Measurements from ENCODE around the gene AFDN. TPM values are rescaled to one million over a fixed set of nuclear protein-coding genes. Genes with fewer than 3 reads are reported as not detected.

Gene AFDN
- total and polyA plus RNA-seq, 2 of the 8 experiments (the other 6 are each of a cell fraction or from before 2014, with no cell fraction given) = 53.4 to 192 TPM

- no peak for TF ChIP-seq KDM1A (IDR thresholded peaks at IDR 0.05; ENCODE audit: borderline replicate concordance, low read length)
- TF ChIP-seq CHD1 (IDR thresholded peaks at IDR 0.05; ENCODE audit: low read depth, low read length) = no peak
- no peak for TF ChIP-seq SP4 (IDR thresholded peaks at IDR 0.05; ENCODE audit: low read length)
- TF ChIP-seq JUND (IDR thresholded peaks at IDR 0.05; ENCODE audit: low read length) = peak; percentile 97
- TF ChIP-seq SIRT6 (IDR thresholded peaks at IDR 0.05; ENCODE audit: low read length) = no peak
- no peak for TF ChIP-seq TBP (IDR thresholded peaks at IDR 0.05; ENCODE audit: low read depth, low read length)
- no peak for TF ChIP-seq MAFK (IDR thresholded peaks at IDR 0.05; ENCODE audit: low read depth, low read length)
- TF ChIP-seq CBX5 (IDR thresholded peaks at IDR 0.05; ENCODE audit: low read depth, low read length) = no peak
- no peak for TF ChIP-seq RAD21 (IDR thresholded peaks at IDR 0.05 in 1 of 2, conservative IDR thresholded peaks at IDR 0.05 in 1 of 2; ENCODE audit: low read depth in 2 of 2, low read length in 2 of 2)
- TF ChIP-seq PHF8 (conservative IDR thresholded peaks at IDR 0.05; ENCODE audit: low read depth, low read length) = no peak
- TF ChIP-seq TCF12 (IDR thresholded peaks at IDR 0.05; ENCODE audit: low read depth, low read length) = no peak
- TF ChIP-seq, protein P1, sequence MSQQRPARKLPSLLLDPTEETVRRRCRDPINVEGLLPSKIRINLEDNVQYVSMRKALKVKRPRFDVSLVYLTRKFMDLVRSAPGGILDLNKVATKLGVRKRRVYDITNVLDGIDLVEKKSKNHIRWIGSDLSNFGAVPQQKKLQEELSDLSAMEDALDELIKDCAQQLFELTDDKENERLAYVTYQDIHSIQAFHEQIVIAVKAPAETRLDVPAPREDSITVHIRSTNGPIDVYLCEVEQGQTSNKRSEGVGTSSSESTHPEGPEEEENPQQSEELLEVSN (IDR thresholded peaks at IDR 0.05) = no peak
- TF ChIP-seq ATF2 (IDR thresholded peaks at IDR 0.05; ENCODE audit: low read length) = peak; percentile 93; the same call in 1 of the 2 replicates
- TF ChIP-seq MAX (IDR thresholded peaks at IDR 0.05) = no peak
- no peak for TF ChIP-seq SIN3A (conservative IDR thresholded peaks at IDR 0.05 in 1 of 2, IDR thresholded peaks at IDR 0.05 in 1 of 2; ENCODE audit: low read depth in 1 of 2, low read length in 2 of 2)
- no peak for TF ChIP-seq RXRA (IDR thresholded peaks at IDR 0.05; ENCODE audit: insufficient read depth, low read depth, low read length)
- TF ChIP-seq NANOG (IDR thresholded peaks at IDR 0.05; ENCODE audit: insufficient read depth, low read depth, low read length, poor library complexity, severe bottlenecking) = no peak
- TF ChIP-seq BRCA1 (IDR thresholded peaks at IDR 0.05; ENCODE audit: low read depth, low read length) = no peak
- peak; percentile 34; the same call in 1 of the 2 replicates for TF ChIP-seq POLR2AphosphoS5 (IDR thresholded peaks at IDR 0.05; ENCODE audit: low read depth, low read length)
- no peak for TF ChIP-seq TAF1 (IDR thresholded peaks at IDR 0.05; ENCODE audit: low read depth, low read length)
- TF ChIP-seq RNF2 (IDR thresholded peaks at IDR 0.05; ENCODE audit: borderline replicate concordance, low read depth, low read length, missing control alignments, poor library complexity, severe bottlenecking) = no peak
- peak; percentile 44 for TF ChIP-seq ASH2L (IDR thresholded peaks at IDR 0.05; ENCODE audit: low read length)
Observed at GRCh38 chr6:167849846-167850459, 23.2 kb downstream of the AFDN start (continued).

Measured in H1 (cell line).